Fibroblast of lung (primary cell): ENCODE results near the gene ARHGEF7. TPM values are rescaled to one million over a fixed set of nuclear protein-coding genes. Genes with fewer than 3 reads are reported as not detected.

Experiments used
- DNase-seq, 2 donors: peaks; one replicate each; pipeline versions ENCODE4 v3.0.0 to v3.0.0-alpha.2; 2010; ENCODE audit warnings: low read depth in 2 of 2
- H2AFZ ChIP-seq: 2 replicates; pipeline ENCODE4 v1.5.1; 2012; ENCODE audit warnings: low read length, control low read depth, inconsistent platforms
- H3K27ac ChIP-seq: 2 replicates; pipeline ENCODE4 v1.5.1; 2011; ENCODE audit warnings: low read length, control low read depth; ENCODE audit not compliant: insufficient read depth
- H3K27me3 ChIP-seq: 2 replicates; pipeline ENCODE4 v1.5.1; 2011; ENCODE audit warnings: mild to moderate bottlenecking, low read length; ENCODE audit not compliant: control insufficient read depth, insufficient read depth
- H3K36me3 ChIP-seq: 2 replicates; pipeline ENCODE4 v1.5.1; 2011; ENCODE audit warnings: low read length; ENCODE audit not compliant: control insufficient read depth, insufficient read depth
- H3K4me1 ChIP-seq: 2 replicates; pipeline ENCODE4 v1.5.1; 2011; ENCODE audit warnings: low read length; ENCODE audit not compliant: control insufficient read depth, insufficient read depth; ENCODE audit errors: extremely low read depth
- H3K4me2 ChIP-seq: 2 replicates; pipeline ENCODE4 v1.5.1; 2011; ENCODE audit warnings: low read length, control low read depth; ENCODE audit not compliant: insufficient read depth; ENCODE audit errors: extremely low read depth
- H3K4me3 ChIP-seq, 4 experiments: fragments of 200-600 bp in 1 of 4; sonication (generic) in 1 of 4; replicated peaks in 1 of 4; 2 replicates each; pipeline ENCODE4 v1.5.1; 2011 to 2016; ENCODE audit warnings: low read length in 4 of 4, low read depth in 3 of 4, mild to moderate bottlenecking in 3 of 4, control low read depth in 2 of 4, inconsistent platforms in 1 of 4, mixed read lengths in 1 of 4; ENCODE audit not compliant: insufficient read depth in 1 of 4; ENCODE audit errors: control extremely low read depth in 1 of 4
- H3K79me2 ChIP-seq: 2 replicates; pipeline ENCODE4 v1.5.1; 2012; ENCODE audit warnings: mild to moderate bottlenecking, low read length, inconsistent platforms; ENCODE audit not compliant: control insufficient read depth, insufficient read depth
- H3K9ac ChIP-seq: 2 replicates; pipeline ENCODE4 v1.5.1; 2011; ENCODE audit warnings: mild to moderate bottlenecking, low read length, control low read depth; ENCODE audit not compliant: insufficient read depth
- H3K9me3 ChIP-seq: 2 replicates; pipeline ENCODE4 v1.5.1; 2012; ENCODE audit warnings: low read depth, low read length; ENCODE audit not compliant: control insufficient read depth, insufficient read depth
- H4K20me1 ChIP-seq: 2 replicates; pipeline ENCODE4 v1.5.1; 2011; ENCODE audit warnings: low read length; ENCODE audit not compliant: control insufficient read depth, insufficient read depth; ENCODE audit errors: extremely low read depth
- CTCF ChIP-seq, 2 donors: IDR thresholded peaks in 1 of 2; conservative IDR thresholded peaks in 1 of 2; 1 replicate in 1 of 2; 2 replicates in 1 of 2; pipeline ENCODE4 v1.5.1; 2011 to 2012; ENCODE audit warnings: low read length in 2 of 2, control low read depth in 1 of 2, inconsistent platforms in 1 of 2, low read depth in 1 of 2, mild to moderate bottlenecking in 1 of 2
- EZH2 ChIP-seq: IDR thresholded peaks from 2 replicates; pipeline ENCODE4 v1.5.1; 2012; ENCODE audit warnings: low read length, control low read depth, mild to moderate bottlenecking; ENCODE audit errors: missing control alignments
- polyA plus RNA-seq, 2 donors: library from polyadenylated mRNA; depleted of rRNA in 1 of 2; stranded (reverse) in 1 of 2; unstranded in 1 of 2; fragments of >200 nt; gene quantifications; 2 replicates each; pipeline ENCODE4 v1.2.1, GENCODE V29; 2011 to 2012; ENCODE audit warnings: missing spikeins in 1 of 2
- total RNA-seq: library from RNA; depleted of rRNA; stranded (reverse); fragments of >200 nt; gene quantifications from 2 replicates; pipeline ENCODE4 v1.2.1, GENCODE V29; 2014

ARHGEF7 gene
- total and polyA plus RNA-seq, 2 donors (not counting 1 experiment from before 2014, with no cell fraction given), result 29.1 to 42.8 TPM

GRCh38 chr13:111342721-111343120, 227.6 kb downstream of the ARHGEF7 start:
- H4K20me1 ChIP-seq, result no peaks in the 10 kb centered on the region
- no peak overlapping the region for H3K4me2 ChIP-seq
- no peaks in the 10 kb centered on the region for H3K4me1 ChIP-seq
- no peaks in the 10 kb centered on the region for H3K9me3 ChIP-seq
- H3K9ac ChIP-seq, result no peak overlapping the region
- H3K36me3 ChIP-seq, result no peaks in the 10 kb centered on the region
- no peaks in the 10 kb centered on the region for H3K27me3 ChIP-seq
- H3K79me2 ChIP-seq, result no peaks in the 10 kb centered on the region
- H2AFZ ChIP-seq, result no peak overlapping the region
- no peak for DNase-seq
- TF ChIP-seq EZH2, result no peak
- TF ChIP-seq CTCF (conservative IDR thresholded peaks at IDR 0.05 in 1 of 2, IDR thresholded peaks at IDR 0.05 in 1 of 2; ENCODE audit: low read depth in 1 of 2, low read length in 2 of 2), result no peak
- no peak overlapping the region for H3K27ac ChIP-seq
- H3K4me3 ChIP-seq, result no peak overlapping the region

- Histone ChIP-seq H3K27me3 (no peaks in the 10 kb centered on the region), H3K4me3 (no peak overlapping the region), H3K36me3 (no peaks in the 10 kb centered on the region), H3K4me1 (no peaks in the 10 kb centered on the region), H3K9ac (no peak overlapping the region), H4K20me1 (no peaks in the 10 kb centered on the region), H3K4me2 (no peak overlapping the region), H3K9me3 (no peaks in the 10 kb centered on the region), H3K79me2 (no peaks in the 10 kb centered on the region), H2AFZ (no peak overlapping the region), H3K27ac (no peak overlapping the region)
- no peak for TF ChIP-seq EZH2
- no peak for DNase-seq
Measured at GRCh38 chr13:111343186-111343805, 228.2 kb downstream of the ARHGEF7 start.

- DNase-seq, result peak; percentile 65 to 67
- no peak overlapping the region for H2AFZ ChIP-seq
- no peak overlapping the region for H3K4me2 ChIP-seq
Measured at GRCh38 chr13:111344471-111345191, 229.5 kb downstream of the ARHGEF7 start.

More at GRCh38 chr13:111344471-111345191, 229.5 kb downstream of the ARHGEF7 start:
- H3K79me2 ChIP-seq, result no peaks in the 10 kb centered on the region
- H3K36me3 ChIP-seq, result no peaks in the 10 kb centered on the region
- H3K27ac ChIP-seq, result no peak overlapping the region
- no peaks in the 10 kb centered on the region for H4K20me1 ChIP-seq
- no peaks in the 10 kb centered on the region for H3K27me3 ChIP-seq
- H3K4me1 ChIP-seq, result no peaks in the 10 kb centered on the region
- H3K4me3 ChIP-seq, result no peak overlapping the region
- peak in 1 of 2 donors; percentile 69 for TF ChIP-seq CTCF (conservative IDR thresholded peaks at IDR 0.05 in 1 of 2, IDR thresholded peaks at IDR 0.05 in 1 of 2; ENCODE audit: low read depth in 1 of 2, low read length in 2 of 2)
- TF ChIP-seq EZH2, result no peak
- H3K9ac ChIP-seq, result no peak overlapping the region
- no peaks in the 10 kb centered on the region for H3K9me3 ChIP-seq
